IMR-90 (cell line): Measurements from ENCODE around the gene RNASET2. TPM values are rescaled to one million over a fixed set of nuclear protein-coding genes. Genes with fewer than 3 reads are reported as not detected.

Experiments
- ATAC-seq: fragments of 200-7000 bp; cut with Tn5 transposase; 2 replicates; pipeline ENCODE4 v1.9.1; 2020; ENCODE audit warnings: low read depth, mild to moderate bottlenecking, moderate library complexity
- BruUV-seq: library from RNA; stranded (reverse); fragments of 400-500 nt; replicated peaks from 2 replicates; lab custom pipeline; 2021; lab: Mats Ljungman, UMichigan
- CTCF ChIA-PET: fragments of 300-600 bp; formaldehyde crosslinking; extraction: SDS; loops from one replicate; lab custom pipeline; 2021; ENCODE audit warnings: antibody characterized with exemption; lab: Yijun Ruan, JAX
- POLR2A ChIA-PET: fragments of 300-600 bp; sonication (Branson Sonifier 250); formaldehyde crosslinking; loops from one replicate; lab custom pipeline; 2022; ENCODE audit warnings: antibody characterized with exemption; ENCODE audit not compliant: unreplicated experiment; lab: Charles Lee
- DNase-seq: peaks from one replicate; pipeline ENCODE4 v3.0.0; 2013
- H2AFZ ChIP-seq: replicated peaks from 2 replicates; pipeline ENCODE3; 2013; ENCODE audit warnings: low read length, mild to moderate bottlenecking; ENCODE audit not compliant: poor library complexity
- H2AK5ac ChIP-seq: 2 replicates; pipeline ENCODE4 v1.6.1; 2013; ENCODE audit warnings: low read depth, low read length, inconsistent platforms
- H2AK9ac ChIP-seq: replicated peaks from 2 replicates; pipeline ENCODE3; 2013; ENCODE audit warnings: mild to moderate bottlenecking, low read depth, low read length, moderate library complexity; ENCODE audit not compliant: poor library complexity
- H2BK120ac ChIP-seq: 2 replicates; pipeline ENCODE4 v1.6.1; 2013; ENCODE audit warnings: low read depth, low read length, inconsistent platforms
- H2BK15ac ChIP-seq: 3 replicates; pipeline ENCODE4 v1.6.1; 2013; ENCODE audit warnings: low read depth, low read length, inconsistent platforms
- H2BK20ac ChIP-seq: 2 replicates; pipeline ENCODE4 v1.6.1; 2013; ENCODE audit warnings: low read depth, mild to moderate bottlenecking, inconsistent platforms, low read length, moderate library complexity
- H2BK5ac ChIP-seq: 2 replicates; pipeline ENCODE4 v1.6.1; 2013; ENCODE audit warnings: mild to moderate bottlenecking, low read depth, low read length, inconsistent platforms; ENCODE audit not compliant: poor library complexity, severe bottlenecking
- H3K14ac ChIP-seq: replicated peaks from 2 replicates; pipeline ENCODE4 v1.6.1; 2013; ENCODE audit warnings: low read depth, low read length, inconsistent platforms
- H3K18ac ChIP-seq: 2 replicates; pipeline ENCODE4 v1.6.1; 2013; ENCODE audit warnings: low read depth, low read length, control low read depth
- H3K23ac ChIP-seq: 2 replicates; pipeline ENCODE4 v1.6.1; 2013; ENCODE audit warnings: low read depth, low read length, inconsistent platforms
- H3K27ac ChIP-seq: 2 replicates; pipeline ENCODE4 v1.5.1; 2013; ENCODE audit warnings: mild to moderate bottlenecking, control low read depth, low read length; ENCODE audit not compliant: insufficient read depth
- H3K27me3 ChIP-seq: 2 replicates; pipeline ENCODE4 v1.6.1; 2013; ENCODE audit warnings: low read length; ENCODE audit not compliant: control insufficient read depth, insufficient read depth
- H3K36me3 ChIP-seq: 2 replicates; pipeline ENCODE4 v1.6.1; 2013; ENCODE audit warnings: low read length, mixed read lengths; ENCODE audit not compliant: control insufficient read depth, insufficient read depth
- H3K4ac ChIP-seq: 2 replicates; pipeline ENCODE4 v1.6.1; 2013; ENCODE audit warnings: low read depth, low read length, inconsistent platforms
- H3K4me1 ChIP-seq: 2 replicates; pipeline ENCODE4 v1.6.1; 2013; ENCODE audit warnings: low read length, mixed read lengths; ENCODE audit not compliant: control insufficient read depth, insufficient read depth
- H3K4me2 ChIP-seq: 2 replicates; pipeline ENCODE4 v1.6.1; 2013; ENCODE audit warnings: low read depth, mild to moderate bottlenecking, control low read depth, low read length, moderate library complexity
- H3K4me3 ChIP-seq: 2 replicates; pipeline ENCODE4 v1.5.1; 2013; ENCODE audit warnings: low read depth, mild to moderate bottlenecking, control low read depth, low read length, moderate library complexity; ENCODE audit not compliant: insufficient read depth
- H3K56ac ChIP-seq: 2 replicates; pipeline ENCODE4 v1.6.1; 2013; ENCODE audit warnings: low read length, inconsistent platforms; ENCODE audit not compliant: insufficient read depth; ENCODE audit errors: extremely low read depth
- H3K79me1 ChIP-seq, 2 experiments: 2 replicates each; pipeline ENCODE4 v1.6.1; 2013; ENCODE audit warnings: low read length in 2 of 2, inconsistent platforms in 1 of 2, low read depth in 1 of 2
- H3K9ac ChIP-seq: 2 replicates; pipeline ENCODE4 v1.6.1; 2013; ENCODE audit warnings: low read depth, low read length, control low read depth
- H3K9me1 ChIP-seq: 2 replicates; pipeline ENCODE4 v1.6.1; 2013; ENCODE audit warnings: low read length, inconsistent platforms; ENCODE audit not compliant: insufficient read depth
- H3K9me3 ChIP-seq: 2 replicates; pipeline ENCODE4 v1.6.1; 2013; ENCODE audit warnings: low read length; ENCODE audit not compliant: control insufficient read depth, insufficient read depth
- H4K20me1 ChIP-seq: 2 replicates; pipeline ENCODE4 v1.6.1; 2013; ENCODE audit warnings: low read length, inconsistent platforms; ENCODE audit not compliant: insufficient read depth
- H4K5ac ChIP-seq: 2 replicates; pipeline ENCODE4 v1.6.1; 2013; ENCODE audit warnings: mild to moderate bottlenecking, low read depth, low read length, control low read depth
- H4K8ac ChIP-seq, 2 experiments: 2 replicates each; pipeline ENCODE4 v1.6.1; 2013; ENCODE audit warnings: low read depth in 2 of 2, low read length in 2 of 2, control low read depth in 1 of 2, inconsistent platforms in 1 of 2
- H4K91ac ChIP-seq: 2 replicates; pipeline ENCODE4 v1.6.1; 2013; ENCODE audit warnings: low read depth, low read length, inconsistent platforms; ENCODE audit not compliant: insufficient read depth
- BHLHE40 ChIP-seq: fragments of 150-350 bp; IDR thresholded peaks from 2 replicates; pipeline ENCODE4 v1.6.1; 2016; ENCODE audit warnings: mild to moderate bottlenecking, low read depth, low read length
- CEBPB ChIP-seq: IDR thresholded peaks from 2 replicates; pipeline ENCODE4 v1.6.1; 2012; ENCODE audit warnings: low read depth, low read length, improper control_type of control experiment
- CHD1 ChIP-seq: IDR thresholded peaks from 2 replicates; pipeline ENCODE4 v1.6.1; 2012; ENCODE audit warnings: low read depth, low read length, improper control_type of control experiment
- CTCF ChIP-seq: conservative IDR thresholded peaks from 2 replicates; pipeline ENCODE4 v1.5.1; 2012; ENCODE audit warnings: mild to moderate bottlenecking, low read depth, low read length, improper control_type of control experiment
- ELK1 ChIP-seq: fragments of 150-350 bp; IDR thresholded peaks from 2 replicates; pipeline ENCODE4 v1.6.1; 2016; ENCODE audit warnings: low read depth, mild to moderate bottlenecking, low read length, moderate library complexity, borderline replicate concordance
- FOS ChIP-seq: fragments of 150-350 bp; IDR thresholded peaks from 2 replicates; pipeline ENCODE4 v1.6.1; 2016; ENCODE audit warnings: low read depth, low read length
- MAFK ChIP-seq: IDR thresholded peaks from 2 replicates; pipeline ENCODE4 v1.6.1; 2012; ENCODE audit warnings: low read depth, low read length, improper control_type of control experiment
- MAZ ChIP-seq: IDR thresholded peaks from 2 replicates; pipeline ENCODE4 v1.6.1; 2012; ENCODE audit warnings: low read depth, mild to moderate bottlenecking, low read length, improper control_type of control experiment, moderate library complexity, borderline replicate concordance
- MXI1 ChIP-seq: IDR thresholded peaks from 2 replicates; pipeline ENCODE4 v1.6.1; 2012; ENCODE audit warnings: low read depth, mild to moderate bottlenecking, low read length, moderate library complexity, borderline replicate concordance
- NFE2L2 ChIP-seq: fragments of 150-350 bp; IDR thresholded peaks from 2 replicates; pipeline ENCODE4 v1.6.1; 2016; ENCODE audit warnings: low read depth, mild to moderate bottlenecking, low read length
- POLR2A ChIP-seq: IDR thresholded peaks from 2 replicates; pipeline ENCODE4 v1.6.1; 2012; ENCODE audit warnings: mild to moderate bottlenecking, low read depth, low read length
- RAD21 ChIP-seq: IDR thresholded peaks from 2 replicates; pipeline ENCODE4 v1.6.1; 2012; ENCODE audit warnings: low read length, improper control_type of control experiment
- RCOR1 ChIP-seq: IDR thresholded peaks from 2 replicates; pipeline ENCODE4 v1.6.1; 2012; ENCODE audit warnings: mild to moderate bottlenecking, low read length, improper control_type of control experiment; ENCODE audit not compliant: insufficient replicate concordance
- RFX5 ChIP-seq: IDR thresholded peaks from 2 replicates; pipeline ENCODE4 v1.8.0; 2012; ENCODE audit warnings: low read depth, mild to moderate bottlenecking, low read length, moderate library complexity
- SMC3 ChIP-seq: fragments of 150-350 bp; IDR thresholded peaks from 2 replicates; pipeline ENCODE4 v1.6.1; 2016; ENCODE audit warnings: low read depth, mild to moderate bottlenecking, antibody characterized with exemption, low read length, moderate library complexity
- dilution Hi-C: fragments of 300-500 bp; cut with HindIII; formaldehyde crosslinking; loops from one replicate; pipeline ENCODE4 v1.14.3; 2018; ENCODE audit warnings: low sequenced_read_pairs; ENCODE audit not compliant: unreplicated experiment
- in situ Hi-C: fragments of 300-500 bp; cut with MboI; formaldehyde crosslinking; loops from 3 replicates; pipeline ENCODE4 v1.14.3; 2019; ENCODE audit warnings: low sequenced_read_pairs, inconsistent platforms, mixed read lengths
- intact Hi-C: fragments of 100-400 bp; cut with micrococcal nuclease; formaldehyde crosslinking; loops from 2 replicates; pipeline ENCODE4 v1.10.0; 2022
- polyA plus RNA-seq, 3 experiments: library from polyadenylated mRNA; depleted of rRNA; stranded (reverse); fragments of >200 nt; gene quantifications; 2 replicates each; pipeline ENCODE4 v1.2.3, GENCODE V29; 2012; ENCODE audit warnings: low replicate concordance in 1 of 3
- total RNA-seq: library from RNA; depleted of rRNA; stranded (reverse); fragments of >200 nt; gene quantifications from 2 replicates; pipeline ENCODE4 v1.2.3, GENCODE V29; 2012
- TF ChIP-seq, protein P1 (sequence below): fragments of 150-350 bp; IDR thresholded peaks from 2 replicates; pipeline ENCODE4 v1.6.1; 2017; ENCODE audit warnings: mild to moderate bottlenecking, antibody characterized with exemption, low read length, low read depth

The RNASET2 gene
- total and polyA plus RNA-seq, 2 of the 4 experiments (the other 2 are of a cell fraction) = 13.6 to 24.9 TPM

GRCh38 chr6:166970091-166970490 lies 13.7 kb upstream of the RNASET2 start:
- H3K14ac ChIP-seq = no peak overlapping the region
- H3K4me1 ChIP-seq = no peaks in the 10 kb centered on the region
- ChIA-PET CTCF (interaction anchor here (1.5 kb wide), 1 partner anchor 20 kb away, joined by 6 read pairs; no protein-coding TSS in a partner anchor), POLR2A (no interaction called here)
- no peak overlapping the region for H2AK9ac ChIP-seq
- H4K20me1 ChIP-seq = no peaks in the 10 kb centered on the region
- no peak overlapping the region for H3K4me3 ChIP-seq
- TF ChIP-seq RAD21 = no peak
- no peak for TF ChIP-seq CHD1
- no peak for TF ChIP-seq NFE2L2
- no peak for TF ChIP-seq ELK1
- no peak for TF ChIP-seq MXI1
- TF ChIP-seq RFX5 = no peak
- TF ChIP-seq CEBPB = no peak
- TF ChIP-seq, protein P1, sequence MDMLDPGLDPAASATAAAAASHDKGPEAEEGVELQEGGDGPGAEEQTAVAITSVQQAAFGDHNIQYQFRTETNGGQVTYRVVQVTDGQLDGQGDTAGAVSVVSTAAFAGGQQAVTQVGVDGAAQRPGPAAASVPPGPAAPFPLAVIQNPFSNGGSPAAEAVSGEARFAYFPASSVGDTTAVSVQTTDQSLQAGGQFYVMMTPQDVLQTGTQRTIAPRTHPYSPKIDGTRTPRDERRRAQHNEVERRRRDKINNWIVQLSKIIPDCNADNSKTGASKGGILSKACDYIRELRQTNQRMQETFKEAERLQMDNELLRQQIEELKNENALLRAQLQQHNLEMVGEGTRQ = no peak
- TF ChIP-seq FOS = no peak
- TF ChIP-seq CTCF = no peak
- TF ChIP-seq SMC3 = no peak
- no peak for TF ChIP-seq POLR2A
- TF ChIP-seq MAFK = no peak
- TF ChIP-seq BHLHE40 = no peak
- no peak for TF ChIP-seq MAZ
- TF ChIP-seq RCOR1 = no peak
- H3K27ac ChIP-seq = no peak overlapping the region
- intact Hi-C loops = no loop called here
- no peak overlapping the region for H4K5ac ChIP-seq
- no peaks in the 10 kb centered on the region for H3K36me3 ChIP-seq
- no peak overlapping the region for H4K91ac ChIP-seq
- H2AFZ ChIP-seq = no peak overlapping the region
- no peak overlapping the region for H3K4ac ChIP-seq
- no peak overlapping the region for H3K9ac ChIP-seq
- H2AK5ac ChIP-seq = no peak overlapping the region
- no peaks in the 10 kb centered on the region for H3K79me1 ChIP-seq
- no peak overlapping the region for H2BK5ac ChIP-seq
- no peak overlapping the region for H3K18ac ChIP-seq
- H2BK120ac ChIP-seq = no peak overlapping the region
- peaks cover 3% of the 10 kb centered on the region; the same call in 1 of the 2 replicates for H3K9me3 ChIP-seq
- no peaks in the 10 kb centered on the region for H3K9me1 ChIP-seq
- H3K4me2 ChIP-seq = no peak overlapping the region
- H2BK15ac ChIP-seq = no peak overlapping the region
- H3K23ac ChIP-seq = no peak overlapping the region
- H3K27me3 ChIP-seq = no peaks in the 10 kb centered on the region
- dilution Hi-C loops = no loop called here
- in situ Hi-C loops = no loop called here
- DNase-seq = no peak
- H2BK20ac ChIP-seq = no peak overlapping the region
- no peak overlapping the region for H3K56ac ChIP-seq
- no TSS peak for BruUV-seq
- no peak overlapping the region for H4K8ac ChIP-seq
- ATAC-seq = no peak
